SK-N-SH treated with all-trans-retinoic acid at 6 μM for 48 hours (cell line): Measurements from ENCODE around the gene TREH.

ENCODE experiments used
- ATAC-seq: fragments of 200-7000 bp; cut with Tn5 transposase; 3 replicates; pipeline ENCODE4 v1.9.1; 2020; ENCODE audit warnings: mild to moderate bottlenecking, moderate library complexity
- CSDC2 ChIP-seq: fragments of 250-450 bp; sonication (Bioruptor Pico); IDR thresholded peaks from 2 replicates; pipeline ENCODE4 v1.5.0; 2020; ENCODE audit warnings: mild to moderate bottlenecking, moderate library complexity
- ESRRG ChIP-seq: fragments of 250-450 bp; sonication (Bioruptor Pico); IDR thresholded peaks from 2 replicates; pipeline ENCODE4 v1.6.1; 2021; ENCODE audit warnings: mild to moderate bottlenecking
- GLIS3 ChIP-seq: fragments of 250-450 bp; sonication (Bioruptor Pico); IDR thresholded peaks from 2 replicates; pipeline ENCODE4 v1.5.0; 2020; ENCODE audit warnings: mild to moderate bottlenecking, moderate library complexity
- ISL1 ChIP-seq: fragments of 250-450 bp; sonication (Bioruptor Pico); IDR thresholded peaks from 2 replicates; pipeline ENCODE4 v2.1.2; 2022; ENCODE audit warnings: mild to moderate bottlenecking, moderate library complexity
- OSR1 ChIP-seq: fragments of 250-450 bp; sonication (Bioruptor Pico); IDR thresholded peaks from 2 replicates; pipeline ENCODE4 v1.8.0; 2022; ENCODE audit warnings: moderate library complexity, mild to moderate bottlenecking, inconsistent platforms
- PPARA ChIP-seq: fragments of 250-450 bp; sonication (Bioruptor Pico); IDR thresholded peaks from 2 replicates; pipeline ENCODE4 v1.5.0; 2020; ENCODE audit warnings: mild to moderate bottlenecking, borderline replicate concordance
- RARB ChIP-seq: fragments of 250-450 bp; sonication (Bioruptor Pico); IDR thresholded peaks from 2 replicates; pipeline ENCODE4 v1.8.0; 2021; ENCODE audit warnings: mild to moderate bottlenecking, moderate library complexity
- SNAI2 ChIP-seq: fragments of 250-450 bp; sonication (Bioruptor Pico); IDR thresholded peaks from 2 replicates; pipeline ENCODE4 v1.5.0; 2020; ENCODE audit warnings: mild to moderate bottlenecking, moderate library complexity
- TCF4 ChIP-seq: fragments of 250-450 bp; sonication (Bioruptor Pico); IDR thresholded peaks from 2 replicates; pipeline ENCODE4 v1.8.0; 2021; ENCODE audit warnings: mild to moderate bottlenecking, moderate library complexity, borderline replicate concordance
- TOX ChIP-seq: fragments of 250-450 bp; sonication (Bioruptor Pico); IDR thresholded peaks from 2 replicates; pipeline ENCODE4 v1.8.0; 2021; ENCODE audit warnings: mild to moderate bottlenecking, moderate library complexity, borderline replicate concordance
- ZC3H10 ChIP-seq: fragments of 250-450 bp; sonication (Bioruptor Pico); IDR thresholded peaks from 2 replicates; pipeline ENCODE4 v1.5.1; 2021; ENCODE audit warnings: mild to moderate bottlenecking, moderate library complexity
- ZFP30 ChIP-seq: fragments of 450-650 bp; formaldehyde crosslinking; IDR thresholded peaks from 2 replicates; pipeline ENCODE4 v1.5.0; 2022; ENCODE audit warnings: mild to moderate bottlenecking, moderate library complexity
- ZNF565 ChIP-seq: fragments of 450-650 bp; formaldehyde crosslinking; conservative IDR thresholded peaks from 2 replicates; pipeline ENCODE4 v1.5.0; 2020; ENCODE audit warnings: low read depth, mild to moderate bottlenecking, moderate library complexity
- ZNF70 ChIP-seq: fragments of 450-650 bp; formaldehyde crosslinking; IDR thresholded peaks from 2 replicates; pipeline ENCODE4 v1.5.0; 2020; ENCODE audit warnings: mild to moderate bottlenecking, moderate library complexity
- ZNF8 ChIP-seq: fragments of 450-650 bp; formaldehyde crosslinking; IDR thresholded peaks from 2 replicates; pipeline ENCODE4 v1.5.0; 2020; ENCODE audit warnings: mild to moderate bottlenecking, moderate library complexity
- TF ChIP-seq, protein P1 (sequence below): fragments of 250-450 bp; sonication (Bioruptor Pico); IDR thresholded peaks from 2 replicates; pipeline ENCODE4 v1.8.0; 2020; ENCODE audit warnings: mild to moderate bottlenecking, moderate library complexity, borderline replicate concordance
- TF ChIP-seq, protein P2 (sequence below): fragments of 250-450 bp; sonication (Bioruptor Pico); IDR thresholded peaks from 2 replicates; pipeline ENCODE4 v1.5.1; 2021; ENCODE audit warnings: mild to moderate bottlenecking, moderate library complexity
- TF ChIP-seq, protein P3 (sequence below): fragments of 250-450 bp; sonication (Bioruptor Pico); IDR thresholded peaks from 2 replicates; pipeline ENCODE4 v1.5.0; 2020; ENCODE audit warnings: mild to moderate bottlenecking, moderate library complexity
- TF ChIP-seq, protein P4 (sequence below): fragments of 250-450 bp; sonication (Bioruptor Pico); IDR thresholded peaks from 2 replicates; pipeline ENCODE4 v1.8.0; 2021; ENCODE audit warnings: low read depth, mild to moderate bottlenecking, moderate library complexity, borderline replicate concordance

Gene TREH

DNA sequence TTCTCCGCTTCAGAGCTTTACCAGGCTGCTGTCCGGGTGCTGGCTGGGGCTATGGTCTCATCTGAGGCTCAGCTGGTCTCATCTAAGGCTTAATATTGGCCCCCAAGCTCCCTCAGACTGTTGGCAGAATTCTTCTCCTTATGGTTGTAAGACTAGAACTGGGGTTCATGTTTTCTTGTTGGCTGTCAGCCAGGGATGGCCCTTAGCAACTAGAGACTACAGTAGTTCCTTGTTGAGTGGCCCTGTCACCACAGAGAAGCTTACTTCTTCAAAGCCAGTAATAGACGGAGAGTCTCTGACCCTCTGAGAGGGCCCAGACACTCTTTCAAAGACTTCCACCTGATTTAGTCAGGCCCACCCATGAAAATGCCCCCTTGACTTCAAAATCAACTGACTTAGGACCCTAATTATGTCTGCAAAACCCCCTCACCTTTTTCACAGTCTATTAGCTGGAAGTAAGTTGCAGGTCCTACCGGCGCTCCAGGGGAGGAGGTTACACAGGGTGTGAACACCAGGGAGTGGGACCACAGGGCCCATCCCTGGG, 24.2 kb upstream of the TREH start:
- ATAC-seq, result no peak
- TF ChIP-seq ISL1 (CRISPR knock-in tag) (no peak), ZFP30 (CRISPR knock-in tag) (no peak), ZNF8 (CRISPR knock-in tag) (no peak), ZC3H10 (CRISPR knock-in tag) (no peak), ESRRG (CRISPR knock-in tag) (no peak), ZNF70 (CRISPR knock-in tag) (no peak)

DNA sequence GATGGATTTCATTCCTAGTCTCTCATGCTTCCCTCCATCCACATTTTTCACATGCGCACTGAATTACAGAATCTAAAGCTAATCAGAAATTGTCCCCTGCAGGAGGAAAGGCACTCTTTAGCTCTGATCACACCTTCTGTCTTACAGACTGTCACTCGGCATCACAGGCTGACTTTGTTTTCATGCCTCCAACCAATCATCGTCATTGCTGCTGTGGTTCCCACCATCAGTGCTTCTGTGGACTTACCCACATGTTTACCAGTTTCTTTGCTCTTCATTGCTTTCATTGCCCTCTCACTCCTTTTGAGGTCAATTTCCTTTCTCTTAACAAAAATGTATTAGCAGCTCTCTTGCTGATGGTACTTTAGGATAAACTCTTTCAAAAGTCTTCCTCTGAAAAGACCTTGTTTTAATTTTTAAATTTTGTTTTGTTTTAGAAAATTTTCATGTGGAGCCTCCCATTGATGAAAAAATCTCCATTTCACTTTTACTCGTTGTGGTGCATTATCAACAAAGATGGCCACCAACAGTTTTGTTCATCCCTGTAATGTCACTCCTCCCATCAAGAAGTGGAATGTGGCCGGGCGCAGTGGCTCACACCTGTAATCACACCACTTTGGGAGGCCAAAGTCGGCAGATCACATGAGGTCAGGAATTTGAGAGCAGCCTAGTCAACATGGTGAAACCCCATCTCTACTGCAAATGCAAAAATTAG, 20.2 kb upstream of the TREH start:
- ATAC-seq, result no peak
- TF ChIP-seq, protein P1, sequence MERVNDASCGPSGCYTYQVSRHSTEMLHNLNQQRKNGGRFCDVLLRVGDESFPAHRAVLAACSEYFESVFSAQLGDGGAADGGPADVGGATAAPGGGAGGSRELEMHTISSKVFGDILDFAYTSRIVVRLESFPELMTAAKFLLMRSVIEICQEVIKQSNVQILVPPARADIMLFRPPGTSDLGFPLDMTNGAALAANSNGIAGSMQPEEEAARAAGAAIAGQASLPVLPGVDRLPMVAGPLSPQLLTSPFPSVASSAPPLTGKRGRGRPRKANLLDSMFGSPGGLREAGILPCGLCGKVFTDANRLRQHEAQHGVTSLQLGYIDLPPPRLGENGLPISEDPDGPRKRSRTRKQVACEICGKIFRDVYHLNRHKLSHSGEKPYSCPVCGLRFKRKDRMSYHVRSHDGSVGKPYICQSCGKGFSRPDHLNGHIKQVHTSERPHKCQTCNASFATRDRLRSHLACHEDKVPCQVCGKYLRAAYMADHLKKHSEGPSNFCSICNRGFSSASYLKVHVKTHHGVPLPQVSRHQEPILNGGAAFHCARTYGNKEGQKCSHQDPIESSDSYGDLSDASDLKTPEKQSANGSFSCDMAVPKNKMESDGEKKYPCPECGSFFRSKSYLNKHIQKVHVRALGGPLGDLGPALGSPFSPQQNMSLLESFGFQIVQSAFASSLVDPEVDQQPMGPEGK (CRISPR knock-in tag), result no peak
- TF ChIP-seq, protein P2, sequence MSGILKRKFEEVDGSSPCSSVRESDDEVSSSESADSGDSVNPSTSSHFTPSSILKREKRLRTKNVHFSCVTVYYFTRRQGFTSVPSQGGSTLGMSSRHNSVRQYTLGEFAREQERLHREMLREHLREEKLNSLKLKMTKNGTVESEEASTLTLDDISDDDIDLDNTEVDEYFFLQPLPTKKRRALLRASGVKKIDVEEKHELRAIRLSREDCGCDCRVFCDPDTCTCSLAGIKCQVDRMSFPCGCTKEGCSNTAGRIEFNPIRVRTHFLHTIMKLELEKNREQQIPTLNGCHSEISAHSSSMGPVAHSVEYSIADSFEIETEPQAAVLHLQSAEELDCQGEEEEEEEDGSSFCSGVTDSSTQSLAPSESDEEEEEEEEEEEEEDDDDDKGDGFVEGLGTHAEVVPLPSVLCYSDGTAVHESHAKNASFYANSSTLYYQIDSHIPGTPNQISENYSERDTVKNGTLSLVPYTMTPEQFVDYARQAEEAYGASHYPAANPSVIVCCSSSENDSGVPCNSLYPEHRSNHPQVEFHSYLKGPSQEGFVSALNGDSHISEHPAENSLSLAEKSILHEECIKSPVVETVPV (CRISPR knock-in tag), result no peak
- TF ChIP-seq ZNF8 (CRISPR knock-in tag), result no peak
- TF ChIP-seq, protein P3, sequence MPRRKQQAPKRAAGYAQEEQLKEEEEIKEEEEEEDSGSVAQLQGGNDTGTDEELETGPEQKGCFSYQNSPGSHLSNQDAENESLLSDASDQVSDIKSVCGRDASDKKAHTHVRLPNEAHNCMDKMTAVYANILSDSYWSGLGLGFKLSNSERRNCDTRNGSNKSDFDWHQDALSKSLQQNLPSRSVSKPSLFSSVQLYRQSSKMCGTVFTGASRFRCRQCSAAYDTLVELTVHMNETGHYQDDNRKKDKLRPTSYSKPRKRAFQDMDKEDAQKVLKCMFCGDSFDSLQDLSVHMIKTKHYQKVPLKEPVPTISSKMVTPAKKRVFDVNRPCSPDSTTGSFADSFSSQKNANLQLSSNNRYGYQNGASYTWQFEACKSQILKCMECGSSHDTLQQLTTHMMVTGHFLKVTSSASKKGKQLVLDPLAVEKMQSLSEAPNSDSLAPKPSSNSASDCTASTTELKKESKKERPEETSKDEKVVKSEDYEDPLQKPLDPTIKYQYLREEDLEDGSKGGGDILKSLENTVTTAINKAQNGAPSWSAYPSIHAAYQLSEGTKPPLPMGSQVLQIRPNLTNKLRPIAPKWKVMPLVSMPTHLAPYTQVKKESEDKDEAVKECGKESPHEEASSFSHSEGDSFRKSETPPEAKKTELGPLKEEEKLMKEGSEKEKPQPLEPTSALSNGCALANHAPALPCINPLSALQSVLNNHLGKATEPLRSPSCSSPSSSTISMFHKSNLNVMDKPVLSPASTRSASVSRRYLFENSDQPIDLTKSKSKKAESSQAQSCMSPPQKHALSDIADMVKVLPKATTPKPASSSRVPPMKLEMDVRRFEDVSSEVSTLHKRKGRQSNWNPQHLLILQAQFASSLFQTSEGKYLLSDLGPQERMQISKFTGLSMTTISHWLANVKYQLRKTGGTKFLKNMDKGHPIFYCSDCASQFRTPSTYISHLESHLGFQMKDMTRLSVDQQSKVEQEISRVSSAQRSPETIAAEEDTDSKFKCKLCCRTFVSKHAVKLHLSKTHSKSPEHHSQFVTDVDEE (CRISPR knock-in tag), result no peak
- TF ChIP-seq ZNF70 (CRISPR knock-in tag), result no peak
- TF ChIP-seq ZFP30 (CRISPR knock-in tag), result no peak
- TF ChIP-seq OSR1, result no peak
- TF ChIP-seq SNAI2 (CRISPR knock-in tag), result no peak
- TF ChIP-seq PPARA (CRISPR knock-in tag), result no peak
- TF ChIP-seq ISL1 (CRISPR knock-in tag), result no peak

DNA sequence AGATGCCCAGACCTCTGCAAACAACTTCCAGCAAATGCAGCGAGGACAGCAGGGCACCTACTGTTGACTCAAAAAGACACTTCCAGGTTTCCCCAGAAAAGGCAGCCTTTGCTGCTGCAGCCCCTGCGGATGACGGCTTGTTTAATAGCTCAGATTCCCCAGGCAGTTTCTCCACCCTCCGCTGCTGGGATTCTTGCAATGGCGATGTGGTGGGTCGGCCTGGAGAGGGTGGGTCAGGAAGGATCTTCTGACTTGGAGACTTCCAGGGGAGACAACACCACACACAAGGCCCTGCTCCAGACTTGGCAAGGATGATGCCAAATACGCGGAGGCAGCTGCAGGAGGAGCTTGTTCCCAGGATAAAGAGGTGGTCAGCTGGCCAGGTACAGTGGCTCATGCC, 17.9 kb upstream of the TREH start:
- TF ChIP-seq ISL1 (CRISPR knock-in tag) (no peak), ZC3H10 (CRISPR knock-in tag) (no peak), GLIS3 (CRISPR knock-in tag) (no peak), TOX (CRISPR knock-in tag) (no peak), RARB (CRISPR knock-in tag) (no peak), TCF4 (CRISPR knock-in tag) (no peak), ZNF565 (CRISPR knock-in tag) (no peak), ESRRG (CRISPR knock-in tag) (no peak), CSDC2 (no peak), ZNF70 (CRISPR knock-in tag) (no peak), PPARA (CRISPR knock-in tag) (no peak), OSR1 (no peak)
- TF ChIP-seq, protein P3 (CRISPR knock-in tag), result no peak
- TF ChIP-seq, protein P4, sequence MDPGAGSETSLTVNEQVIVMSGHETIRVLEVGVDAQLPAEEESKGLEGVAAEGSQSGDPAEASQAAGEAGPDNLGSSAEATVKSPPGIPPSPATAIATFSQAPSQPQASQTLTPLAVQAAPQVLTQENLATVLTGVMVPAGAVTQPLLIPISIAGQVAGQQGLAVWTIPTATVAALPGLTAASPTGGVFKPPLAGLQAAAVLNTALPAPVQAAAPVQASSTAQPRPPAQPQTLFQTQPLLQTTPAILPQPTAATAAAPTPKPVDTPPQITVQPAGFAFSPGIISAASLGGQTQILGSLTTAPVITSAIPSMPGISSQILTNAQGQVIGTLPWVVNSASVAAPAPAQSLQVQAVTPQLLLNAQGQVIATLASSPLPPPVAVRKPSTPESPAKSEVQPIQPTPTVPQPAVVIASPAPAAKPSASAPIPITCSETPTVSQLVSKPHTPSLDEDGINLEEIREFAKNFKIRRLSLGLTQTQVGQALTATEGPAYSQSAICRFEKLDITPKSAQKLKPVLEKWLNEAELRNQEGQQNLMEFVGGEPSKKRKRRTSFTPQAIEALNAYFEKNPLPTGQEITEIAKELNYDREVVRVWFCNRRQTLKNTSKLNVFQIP, result no peak
- TF ChIP-seq, protein P2 (CRISPR knock-in tag), result no peak
- TF ChIP-seq, protein P1 (CRISPR knock-in tag), result no peak
- no peak for ATAC-seq
